ENCODE results near the gene KIDINS220.

The KIDINS220 gene

DNA sequence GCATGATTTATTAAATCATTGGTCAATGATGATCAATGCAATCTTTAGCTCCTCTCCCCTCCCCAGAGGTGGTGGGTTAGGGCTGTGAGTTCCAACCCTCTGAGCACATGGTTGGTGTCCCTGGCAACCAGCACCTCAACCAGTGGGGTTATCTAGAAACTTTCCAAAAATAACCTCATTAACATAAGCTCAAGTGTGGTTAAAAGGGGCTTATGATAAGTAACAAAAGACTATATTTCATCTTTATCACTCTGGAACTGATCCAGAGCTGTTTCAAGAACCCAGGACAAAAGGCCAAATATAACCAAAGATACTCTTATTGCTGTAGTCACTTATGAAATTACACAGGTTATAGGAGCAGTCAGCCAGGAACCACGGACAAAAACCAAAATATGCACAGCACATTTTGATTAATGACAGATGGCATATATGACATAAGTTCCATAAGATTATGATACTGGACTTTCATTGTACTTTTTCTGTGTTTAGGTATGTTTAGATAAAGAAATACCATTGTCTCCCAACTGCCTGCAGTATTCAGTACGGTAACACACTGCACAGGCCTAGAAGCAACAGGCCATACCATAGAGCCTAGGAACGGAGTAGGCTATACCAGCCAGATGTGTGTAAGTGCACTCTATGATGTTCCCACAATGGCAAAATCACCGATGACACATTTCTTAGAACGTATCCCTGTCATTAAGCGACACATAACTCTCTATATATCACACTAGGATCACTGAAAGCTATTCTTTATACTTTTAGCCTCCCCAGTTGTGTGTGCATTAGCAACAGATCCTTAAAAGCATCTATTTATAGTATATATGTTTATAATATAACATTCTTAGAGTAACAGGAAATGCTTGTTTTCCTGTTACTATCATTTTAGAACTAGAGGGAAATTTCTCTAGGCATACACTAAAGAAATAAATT is 31.9 kb downstream of the KIDINS220 start:
- DNase-seq: no peak

DNA sequence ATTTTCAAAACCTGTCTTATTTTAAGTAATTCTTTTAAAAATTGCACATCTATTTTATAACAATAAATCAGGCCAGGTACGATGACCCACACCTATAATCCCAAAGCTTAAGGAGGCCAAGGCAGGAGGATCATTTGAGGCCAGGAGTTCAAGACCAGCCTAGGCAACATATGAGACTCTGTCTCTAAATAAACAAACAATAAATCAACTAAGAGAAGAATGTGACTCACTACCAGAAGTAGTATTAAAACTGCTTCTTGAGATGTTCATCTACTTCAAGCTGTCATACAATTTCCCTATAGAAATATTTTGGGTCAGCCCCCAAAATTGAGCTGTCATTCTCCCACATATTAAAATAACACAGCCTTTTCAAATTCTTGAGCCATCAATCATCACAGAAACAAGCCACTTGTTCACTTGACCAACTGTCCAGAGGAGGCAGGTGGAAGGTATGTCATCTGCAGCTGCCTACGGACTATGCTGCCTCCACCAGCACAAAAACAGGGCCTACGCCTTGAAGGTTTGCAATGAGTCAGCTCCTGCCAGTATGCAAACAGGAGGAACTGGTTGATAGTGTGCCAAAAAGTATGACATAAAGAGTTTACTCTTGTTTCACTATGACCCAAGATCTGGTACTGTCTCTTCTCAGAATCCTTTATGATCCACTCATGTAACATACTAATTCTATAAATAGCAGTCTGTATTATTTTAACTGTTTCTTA is 33.6 kb downstream of the KIDINS220 start:
- peak; percentile 45 for DNase-seq

DNA sequence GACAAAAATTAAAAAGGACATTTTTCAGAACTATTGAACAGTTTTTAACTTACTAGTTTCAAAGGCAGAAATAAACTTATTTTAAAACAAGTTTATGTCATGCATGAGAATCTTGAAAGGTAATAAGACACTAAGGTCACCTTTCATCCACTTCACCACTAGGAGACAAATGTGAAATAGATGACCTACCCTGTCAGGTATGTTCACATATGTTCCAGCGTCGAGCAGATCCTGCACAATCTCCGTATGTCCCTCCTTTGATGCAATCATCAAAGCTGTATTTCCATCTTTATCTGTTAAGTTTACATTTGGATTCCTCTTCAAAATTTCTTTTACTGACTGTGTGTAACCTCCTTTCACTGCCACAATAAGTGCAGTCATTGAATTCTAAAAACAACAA is 34.7 kb downstream of the KIDINS220 start:
- no peak for DNase-seq

DNA sequence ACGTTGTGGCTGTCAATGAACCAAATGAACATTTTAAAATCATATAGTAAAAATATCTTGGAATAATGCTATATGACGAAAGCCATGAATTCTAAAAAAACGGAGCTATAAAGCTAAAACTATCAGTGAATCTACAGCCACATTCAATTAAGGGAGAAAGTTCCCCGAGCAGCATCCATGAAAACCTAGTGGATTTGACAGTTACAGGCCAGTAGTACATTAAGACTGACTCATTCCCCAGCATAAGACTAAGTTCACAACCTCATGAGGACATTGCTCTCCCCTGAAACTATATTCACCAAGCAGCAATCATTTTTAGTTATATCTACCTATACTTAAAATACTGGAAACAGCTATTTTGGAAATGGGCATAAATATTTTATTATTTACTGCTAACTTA is 36.6 kb downstream of the KIDINS220 start:
- no peak for DNase-seq

DNA sequence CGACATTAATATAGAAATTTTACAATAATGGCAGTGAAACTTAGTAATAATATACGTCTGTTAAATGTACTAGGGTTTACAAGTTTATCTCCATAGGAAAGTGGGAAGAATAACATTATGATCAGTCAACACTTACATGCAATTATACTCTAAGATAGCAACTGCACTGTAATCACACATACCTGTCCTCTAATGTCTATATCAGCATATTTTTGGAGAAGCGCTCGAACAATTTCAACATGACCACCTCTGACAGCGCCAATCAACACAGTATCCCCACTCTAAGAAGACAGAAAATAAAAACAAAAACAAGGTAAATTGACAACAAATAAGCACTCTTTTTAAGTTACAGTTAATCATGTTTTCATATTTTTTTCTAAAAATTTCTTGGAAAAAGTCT is 37.2 kb downstream of the KIDINS220 start:
- no peak for DNase-seq

DNA sequence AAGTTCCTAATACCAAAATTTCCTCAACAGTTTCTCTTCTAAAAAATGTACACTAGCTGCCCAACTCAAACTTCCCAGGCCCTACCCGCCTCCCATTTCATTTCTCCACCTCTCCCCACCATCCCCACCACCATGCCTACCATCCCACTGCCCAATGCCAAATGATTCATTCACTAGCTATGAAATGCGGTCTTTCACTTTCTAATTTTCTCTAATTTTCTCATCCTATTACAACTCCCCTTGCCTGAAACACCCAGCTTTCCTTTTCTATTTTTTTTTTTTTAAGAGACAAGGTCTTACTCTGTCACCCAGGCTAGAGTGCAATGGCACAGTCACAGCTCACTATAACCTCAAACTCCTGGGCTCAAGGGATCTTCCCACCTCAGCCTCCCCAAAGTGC is 38.4 kb downstream of the KIDINS220 start:
- no peak for DNase-seq

DNA sequence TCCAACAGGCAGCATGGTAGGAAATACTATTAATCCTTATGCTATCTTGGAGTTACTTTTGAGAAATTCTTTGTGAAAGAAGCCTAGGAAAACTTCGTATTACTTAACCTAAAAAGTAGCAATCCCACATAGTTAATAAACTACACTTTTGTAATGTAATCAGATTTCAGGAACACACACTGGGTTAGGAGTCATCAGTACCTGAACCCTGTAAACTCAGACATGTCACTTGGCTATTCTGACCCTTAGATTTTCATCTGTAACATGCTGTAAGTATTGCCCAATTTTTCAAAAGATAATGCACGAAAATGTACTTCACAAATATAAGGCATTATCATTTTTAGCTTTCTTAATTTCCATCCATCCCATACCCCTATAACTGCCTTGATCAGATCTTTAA is 39.0 kb downstream of the KIDINS220 start:
- no peak for DNase-seq

DNA sequence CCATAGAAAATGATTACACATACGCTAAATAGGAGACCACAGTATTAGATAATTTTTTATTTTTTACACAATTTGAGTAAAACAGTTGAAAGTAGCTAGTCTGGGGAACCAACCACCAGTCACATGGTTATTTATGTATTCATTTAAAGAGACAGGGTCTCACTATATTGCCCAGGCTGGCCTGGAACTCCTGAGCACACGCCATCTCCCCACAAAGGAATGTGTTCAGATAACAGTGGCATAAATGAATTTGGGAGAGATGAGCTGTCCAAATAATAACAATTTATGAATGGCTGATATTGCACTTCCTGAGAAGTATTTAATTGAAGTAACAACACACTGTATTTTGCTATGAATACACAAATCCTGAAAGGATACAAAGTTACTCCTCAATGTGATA is 39.7 kb downstream of the KIDINS220 start:
- no peak for DNase-seq

DNA sequence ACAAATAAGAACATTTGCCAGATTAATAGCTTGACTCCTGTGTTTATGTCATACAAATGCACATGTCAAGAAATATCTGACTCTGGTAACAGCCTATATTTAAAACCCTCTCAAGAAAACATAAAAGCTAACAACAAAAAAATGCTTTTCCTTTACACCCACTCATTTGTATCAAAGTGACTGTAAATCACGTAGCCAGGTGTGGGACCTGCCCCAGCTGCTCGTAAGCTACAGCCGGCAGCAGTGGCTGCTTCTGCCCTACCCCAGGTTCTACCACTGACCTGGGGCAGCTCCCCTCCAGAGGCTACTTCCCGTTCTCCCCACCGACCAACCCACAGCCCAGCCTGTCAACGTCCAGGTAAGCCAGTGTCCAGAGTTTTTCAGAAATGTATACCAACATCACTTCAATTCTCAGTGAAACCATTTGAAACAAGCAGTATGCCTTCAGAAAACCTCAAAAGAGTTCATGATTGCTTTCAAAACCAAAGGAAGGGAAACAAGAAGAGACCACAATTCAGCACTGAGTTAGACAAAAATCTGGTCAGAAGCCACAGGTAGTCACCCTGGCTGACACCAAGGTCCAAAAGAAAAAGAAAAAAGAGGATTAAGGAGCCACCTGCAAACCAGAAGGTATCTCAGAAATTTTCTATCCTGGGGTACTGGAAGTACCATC is 40.4 kb downstream of the KIDINS220 start:
- DNase-seq: no peak

DNA sequence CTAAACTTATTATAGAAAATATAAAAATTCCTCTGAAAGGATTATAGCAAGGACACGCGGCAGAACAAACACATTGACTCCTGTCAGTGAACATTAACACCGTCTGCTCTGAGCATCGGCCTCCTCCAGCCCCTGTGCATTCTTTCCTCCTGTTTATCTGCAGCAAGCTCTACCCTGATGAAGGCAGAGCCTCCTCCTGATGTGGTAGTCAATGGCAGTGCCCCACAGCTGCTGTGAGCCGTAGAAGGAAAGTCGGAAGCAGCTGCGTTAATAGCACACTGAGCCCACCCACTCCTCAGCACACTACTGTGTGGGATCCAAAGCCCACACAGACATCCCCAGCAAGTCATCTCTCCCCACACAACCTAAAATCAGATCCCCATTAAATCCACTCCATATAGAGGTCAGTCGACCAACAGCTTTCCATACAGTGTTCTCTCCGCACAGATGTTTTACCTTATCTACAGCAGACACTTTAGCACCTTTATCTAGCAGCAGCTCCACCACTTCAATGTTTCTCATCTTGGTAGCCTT is 41.0 kb downstream of the KIDINS220 start:
- no peak for DNase-seq

DNA sequence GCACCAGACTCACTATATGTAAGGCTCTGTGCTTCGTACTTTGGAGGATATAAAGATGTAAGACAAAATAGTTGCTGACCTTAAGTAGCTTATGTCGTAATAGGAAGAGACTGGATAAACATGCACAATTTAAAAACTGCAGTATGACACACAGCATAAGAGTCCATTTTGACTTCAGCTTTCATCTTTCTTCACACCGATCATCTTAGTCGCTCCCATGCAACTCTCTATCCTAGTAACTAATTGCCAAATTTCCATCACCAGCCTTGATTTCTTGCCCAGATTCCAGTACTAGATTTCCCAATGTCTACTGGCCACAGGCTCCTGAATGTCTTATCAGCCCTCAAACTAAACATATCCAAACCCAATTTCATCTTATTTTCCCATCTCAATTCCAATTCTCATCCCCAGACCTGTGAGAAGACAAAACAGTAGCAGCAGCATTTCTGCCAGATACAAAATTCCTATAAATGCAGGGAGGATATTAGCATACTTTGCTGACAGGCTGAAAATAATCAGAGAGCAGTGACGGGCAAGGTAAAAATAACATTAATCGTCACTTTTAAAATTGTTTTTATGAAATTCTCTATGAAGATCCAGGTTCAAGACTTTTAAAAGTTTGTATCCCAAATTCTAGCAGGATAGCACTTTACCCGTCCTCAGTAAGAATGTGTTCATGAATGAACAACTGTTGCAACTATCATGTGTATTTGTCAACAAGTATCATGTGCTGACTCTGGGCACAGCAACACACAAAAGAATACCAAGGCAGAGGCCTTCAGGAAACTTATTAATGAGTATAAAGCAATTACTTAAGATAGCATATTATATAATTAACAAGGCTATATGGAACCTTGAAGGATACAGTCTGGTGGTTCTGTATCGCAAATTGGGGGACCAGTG is 42.2 kb downstream of the KIDINS220 start:
- DNase-seq: peak; percentile 82

DNA sequence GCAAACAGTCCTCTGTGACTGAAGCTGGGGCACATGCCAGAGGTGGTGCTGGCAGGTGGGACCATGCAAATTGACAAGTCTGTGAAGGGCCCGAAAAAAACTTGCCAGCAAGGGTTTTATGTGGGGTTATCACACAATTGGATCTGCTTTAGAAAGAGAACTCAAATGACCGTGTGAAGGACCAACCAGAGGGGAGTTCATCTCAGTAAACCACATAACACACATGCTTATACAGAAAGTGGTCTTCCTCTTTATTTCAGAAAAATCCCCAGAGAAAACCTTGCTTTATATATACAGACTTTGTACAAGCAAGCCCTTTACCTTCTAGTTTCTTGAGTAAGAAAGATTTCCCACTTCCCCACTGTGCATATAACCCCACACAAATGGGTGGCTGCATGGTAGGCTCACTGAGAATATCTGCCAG is 46.7 kb downstream of the KIDINS220 start:
- no peak for DNase-seq

DNA sequence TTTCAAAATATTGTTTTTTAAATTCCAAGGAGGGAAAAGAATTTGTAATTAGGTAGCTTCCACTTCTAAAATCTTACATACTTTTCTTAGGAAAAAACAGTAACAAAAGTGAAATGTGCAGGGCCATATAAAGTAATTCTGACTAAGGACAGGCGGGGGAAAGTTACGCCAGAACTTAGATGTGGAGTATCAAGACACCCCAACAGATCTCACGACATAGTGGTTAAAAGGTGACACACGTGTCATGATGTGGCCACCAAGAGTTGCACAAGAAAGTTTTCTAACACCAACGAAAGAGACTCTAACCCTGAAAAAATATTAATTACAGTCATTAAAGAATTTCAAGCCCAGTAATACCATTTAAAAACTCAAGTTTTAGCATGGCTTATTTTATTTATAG is 51.0 kb downstream of the KIDINS220 start:
- DNase-seq: no peak

DNA sequence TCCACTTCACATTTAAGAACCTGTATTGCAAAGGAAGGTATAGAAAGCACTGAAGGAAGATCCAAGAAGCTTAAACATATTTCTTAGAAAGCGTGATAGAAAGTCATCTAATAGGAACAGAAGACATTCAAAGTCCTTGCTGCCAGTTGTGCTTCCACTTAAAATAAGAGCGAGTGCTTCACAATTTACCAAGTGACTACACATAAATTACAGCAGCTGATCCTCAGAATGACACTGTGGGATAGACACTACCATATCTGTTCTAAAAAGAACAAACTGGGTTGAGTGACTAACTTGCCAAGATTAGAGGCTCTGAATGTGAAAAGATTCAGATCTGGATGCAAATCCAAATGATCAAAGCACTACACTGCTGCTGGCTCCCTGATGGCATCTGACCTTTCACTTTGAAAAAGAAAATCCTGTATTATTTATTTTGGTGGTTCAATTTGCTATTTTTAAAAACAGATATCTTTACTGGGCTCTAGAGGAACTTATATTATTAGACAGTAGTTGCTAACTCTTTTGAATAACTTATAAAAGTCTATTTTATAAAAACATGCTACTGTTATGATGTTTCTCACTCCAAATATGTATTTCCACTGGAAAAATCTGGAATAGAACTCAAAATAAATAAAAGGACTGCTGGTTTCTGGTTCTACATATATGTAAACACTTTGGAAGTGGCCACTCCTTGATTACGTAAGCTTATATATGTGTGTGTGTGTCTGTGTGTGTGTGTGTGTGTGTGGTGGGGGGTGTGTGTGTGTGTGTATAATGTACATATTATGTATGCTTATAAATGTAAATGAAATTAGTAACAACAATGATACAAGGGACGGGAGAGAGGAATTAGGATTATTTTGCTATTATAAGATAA is 57.4 kb downstream of the KIDINS220 start:
- no peak for DNase-seq

DNA sequence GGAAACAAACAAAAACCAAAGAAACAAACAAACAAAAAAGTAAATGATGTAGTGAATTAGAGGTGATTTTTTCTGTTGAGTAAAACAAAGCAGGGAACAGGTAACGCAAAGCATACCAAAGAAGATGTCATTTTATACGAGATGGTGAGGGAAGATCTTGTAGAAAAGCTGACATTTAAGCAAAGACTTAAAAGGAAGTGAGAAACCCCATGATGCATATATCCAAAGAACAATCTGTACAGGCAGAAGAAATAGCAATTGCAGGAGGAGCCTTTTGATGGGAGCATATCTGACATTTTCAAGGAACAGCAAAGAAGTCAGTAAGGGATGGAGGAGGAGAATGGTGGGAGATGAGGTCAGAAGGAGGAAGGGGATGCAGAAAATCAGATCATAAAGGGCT is 63.0 kb downstream of the KIDINS220 start:
- DNase-seq: no peak

DNA sequence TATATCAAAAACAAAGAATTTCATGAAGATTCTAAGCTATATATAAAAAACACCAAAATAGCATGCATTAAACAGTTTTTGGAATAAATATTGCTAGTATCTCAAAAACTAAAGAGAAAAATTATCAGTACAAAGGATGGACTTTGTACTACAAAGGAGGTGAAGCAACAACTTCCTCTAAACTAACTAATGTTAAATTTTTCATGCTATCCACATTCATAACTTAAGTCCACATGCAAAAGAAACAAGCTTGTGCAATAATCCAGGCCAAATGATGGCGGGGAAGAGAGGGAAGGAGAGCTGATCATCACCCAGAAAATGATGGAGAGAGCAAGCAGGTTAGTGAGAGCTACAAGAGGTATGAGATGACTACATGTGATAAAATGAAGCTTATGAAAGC is 70.1 kb downstream of the KIDINS220 start:
- DNase-seq: no peak

DNA sequence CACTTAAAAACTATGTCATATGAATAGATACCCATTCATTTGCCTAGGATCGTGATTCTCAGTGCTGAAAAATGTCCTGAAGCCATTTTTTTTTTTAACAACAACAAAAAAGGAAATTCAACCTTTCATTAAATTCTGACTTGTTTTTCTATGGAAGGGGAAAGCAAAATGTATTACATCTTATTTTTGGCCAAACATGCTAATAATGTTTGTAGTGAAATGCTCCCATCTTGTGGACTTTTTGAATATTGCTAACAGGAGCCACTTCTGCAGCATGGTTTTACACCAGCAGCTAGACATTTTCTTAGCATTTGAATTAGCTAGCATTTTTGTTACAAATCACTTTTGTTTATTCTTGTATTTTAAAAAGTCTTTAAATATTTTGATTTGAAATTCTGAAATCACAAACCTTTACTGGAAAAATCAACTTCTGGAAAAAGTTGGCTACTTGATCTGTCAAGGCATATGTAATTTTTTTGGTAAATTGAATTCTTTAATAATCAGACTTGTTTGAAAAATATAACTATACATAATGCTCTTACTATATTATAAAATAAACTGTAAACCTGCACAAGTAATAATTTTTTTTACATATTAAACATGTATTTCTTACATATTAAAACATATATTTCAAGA is 75.8 kb downstream of the KIDINS220 start:
- DNase-seq: peak; percentile 53

DNA sequence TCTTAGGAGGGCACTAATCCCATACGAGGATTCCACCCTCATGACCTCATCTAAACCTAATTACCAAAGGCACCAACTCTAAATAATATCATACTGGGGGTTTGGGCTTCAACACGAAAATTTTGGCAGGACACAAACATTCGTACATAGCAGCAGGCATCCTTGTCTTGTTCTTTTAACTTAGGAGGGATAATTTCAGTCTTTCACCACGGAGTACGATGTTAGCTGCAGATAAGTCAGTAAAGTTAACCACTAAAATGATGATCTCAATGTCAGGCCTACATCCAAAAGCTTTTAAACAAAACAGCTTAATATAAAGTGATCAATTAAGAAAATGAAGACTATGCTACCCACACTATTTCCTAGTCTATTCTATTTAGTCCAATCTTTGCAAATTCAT is 80.7 kb downstream of the KIDINS220 start:
- no peak for DNase-seq

DNA sequence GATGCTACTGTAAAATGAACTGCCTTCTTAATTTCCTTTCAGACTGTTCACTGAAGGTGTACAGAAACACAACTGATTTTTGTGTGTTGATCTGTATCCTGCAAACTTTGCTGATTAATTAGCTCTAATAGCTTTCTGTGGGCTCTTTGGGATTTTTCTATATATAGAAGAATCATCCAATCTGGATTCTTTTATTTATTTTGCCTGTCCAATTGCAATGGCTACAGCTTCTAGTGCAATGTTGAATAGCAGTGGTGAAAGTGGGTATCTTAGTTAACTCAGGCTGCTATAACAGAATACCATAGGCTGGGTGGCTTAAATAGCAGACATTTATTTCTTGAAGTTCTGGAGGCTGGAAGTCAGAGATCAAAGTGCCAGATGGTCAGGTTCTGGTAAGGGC is 81.2 kb downstream of the KIDINS220 start:
- no peak for DNase-seq

DNA sequence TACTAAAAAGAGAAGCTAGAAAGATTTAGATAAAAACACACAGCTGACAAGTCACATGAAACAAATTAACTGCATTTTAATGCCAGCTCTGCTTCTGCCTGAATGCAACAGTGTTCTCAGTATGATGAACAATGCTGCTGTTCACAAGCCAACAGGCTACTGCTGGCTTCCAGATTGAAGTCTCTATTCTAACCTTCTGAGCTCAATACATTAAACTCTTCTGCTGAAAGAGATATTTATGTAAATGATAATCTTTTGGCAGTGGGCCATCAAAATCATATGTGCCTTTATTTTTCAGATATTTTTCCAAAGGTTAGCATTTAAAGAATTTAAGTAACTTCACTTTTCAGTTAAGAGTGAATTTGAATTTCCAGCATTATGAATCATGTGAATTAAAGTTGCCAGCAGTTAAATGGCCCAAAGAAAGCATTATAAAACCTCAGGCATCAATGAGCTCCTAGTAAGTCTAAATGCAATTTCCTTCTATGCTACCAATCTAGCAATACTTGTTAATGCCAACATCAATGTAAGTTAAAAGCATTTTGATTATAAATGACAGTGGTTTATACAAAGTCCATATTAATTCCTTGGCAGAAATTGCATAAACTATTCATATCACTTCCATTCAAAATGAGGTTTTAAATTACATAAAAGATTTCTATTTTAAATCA is 83.2 kb downstream of the KIDINS220 start:
- DNase-seq: peak; percentile 51

All from fibroblast of skin of abdomen (primary cell).